Measurements from ENCODE around the gene C3orf20.

The C3orf20 gene

GRCh38 chr3:14772533-14773138 lies 97.7 kb downstream of the C3orf20 start:
- DNase-seq (ENCODE audit: low read depth) = no peak
- H3K4me3 ChIP-seq (ENCODE audit: low read depth, low read length) = no peak overlapping the region
- TF ChIP-seq MAX (IDR thresholded peaks at IDR 0.05; ENCODE audit: low read depth, low read length) = no peak
- no peak for TF ChIP-seq CTCF (IDR thresholded peaks at IDR 0.05; ENCODE audit: low read depth, low read length)
- no peak for TF ChIP-seq MYC (IDR thresholded peaks at IDR 0.05; ENCODE audit: low read depth, low read length)
- no peak for TF ChIP-seq POLR2A (IDR thresholded peaks at IDR 0.05; ENCODE audit: extremely low read depth, insufficient read length)

- no peak for TF ChIP-seq MAX (IDR thresholded peaks at IDR 0.05; ENCODE audit: low read depth, low read length)
- no peak for TF ChIP-seq MYC (IDR thresholded peaks at IDR 0.05; ENCODE audit: low read depth, low read length)
- TF ChIP-seq CTCF (IDR thresholded peaks at IDR 0.05; ENCODE audit: low read depth, low read length) = no peak
- no peak for TF ChIP-seq POLR2A (IDR thresholded peaks at IDR 0.05; ENCODE audit: extremely low read depth, insufficient read length)
- DNase-seq (ENCODE audit: low read depth) = no peak
- H3K4me3 ChIP-seq (ENCODE audit: low read depth, low read length) = no peak overlapping the region
These were observed 98.3 kb downstream of the C3orf20 start for GRCh38 chr3:14773281-14773680.

- TF ChIP-seq POLR2A (IDR thresholded peaks at IDR 0.05; ENCODE audit: extremely low read depth, insufficient read length) (no peak), MYC (IDR thresholded peaks at IDR 0.05; ENCODE audit: low read depth, low read length) (no peak), MAX (IDR thresholded peaks at IDR 0.05; ENCODE audit: low read depth, low read length) (no peak), CTCF (IDR thresholded peaks at IDR 0.05; ENCODE audit: low read depth, low read length) (no peak)
- DNase-seq (ENCODE audit: low read depth) = no peak
- H3K4me3 ChIP-seq (ENCODE audit: low read depth, low read length) = no peak overlapping the region
These were observed 98.8 kb downstream of the C3orf20 start for GRCh38 chr3:14773691-14774128.

- TF ChIP-seq MAX (IDR thresholded peaks at IDR 0.05; ENCODE audit: low read depth, low read length) = no peak
- TF ChIP-seq CTCF (IDR thresholded peaks at IDR 0.05; ENCODE audit: low read depth, low read length) = no peak
- TF ChIP-seq POLR2A (IDR thresholded peaks at IDR 0.05; ENCODE audit: extremely low read depth, insufficient read length) = no peak
- no peak for TF ChIP-seq MYC (IDR thresholded peaks at IDR 0.05; ENCODE audit: low read depth, low read length)
- no peak for DNase-seq (ENCODE audit: low read depth)
- H3K4me3 ChIP-seq (ENCODE audit: low read depth, low read length) = no peak overlapping the region
These were observed 99.5 kb downstream of the C3orf20 start for GRCh38 chr3:14774431-14774830.

- no peak for DNase-seq (ENCODE audit: low read depth)
- no peak overlapping the region for H3K4me3 ChIP-seq (ENCODE audit: low read depth, low read length)
- TF ChIP-seq POLR2A (IDR thresholded peaks at IDR 0.05; ENCODE audit: extremely low read depth, insufficient read length) = no peak
- no peak for TF ChIP-seq CTCF (IDR thresholded peaks at IDR 0.05; ENCODE audit: low read depth, low read length)
- TF ChIP-seq MYC (IDR thresholded peaks at IDR 0.05; ENCODE audit: low read depth, low read length) = no peak
- no peak for TF ChIP-seq MAX (IDR thresholded peaks at IDR 0.05; ENCODE audit: low read depth, low read length)
These were observed 100.1 kb downstream of the C3orf20 start for GRCh38 chr3:14775011-14775410.
